Mesodermal cell (in vitro differentiated cells): ENCODE measurements around the gene MSMP.

ENCODE experiments used
- H3K27ac ChIP-seq: 2 replicates; pipeline ENCODE4 v1.7.0; 2013; ENCODE audit warnings: mild to moderate bottlenecking, low read depth, low read length, moderate library complexity; ENCODE audit not compliant: severe bottlenecking
- H3K36me3 ChIP-seq: 2 replicates; pipeline ENCODE4 v1.7.1; 2013; ENCODE audit warnings: mild to moderate bottlenecking, low read length, moderate library complexity; ENCODE audit not compliant: control insufficient read depth, insufficient read depth
- H3K4me1 ChIP-seq: one replicate; pipeline ENCODE4 v1.7.1; 2013; ENCODE audit warnings: mild to moderate bottlenecking, low read length; ENCODE audit not compliant: insufficient read depth, control insufficient read depth, poor library complexity, severe bottlenecking
- H3K4me3 ChIP-seq: 2 replicates; pipeline ENCODE4 v1.7.0; 2013; ENCODE audit warnings: low read length, control low read depth, mild to moderate bottlenecking; ENCODE audit not compliant: insufficient read depth, poor library complexity, severe bottlenecking; ENCODE audit errors: extremely low read depth
- H3K9me3 ChIP-seq: 2 replicates; pipeline ENCODE4 v1.7.1; 2013; ENCODE audit warnings: mild to moderate bottlenecking, low read length, moderate library complexity; ENCODE audit not compliant: control insufficient read depth
- WGBS, 2 experiments: methylation state at CpG; one replicate each; pipeline ENCODE4 v1.1.5; 2013; ENCODE audit warnings: missing lambda C conversion rate in 2 of 2; ENCODE audit not compliant: insufficient coverage in 2 of 2; 5-methylcytosine and 5-hydroxymethylcytosine counted together

Gene MSMP

DNA sequence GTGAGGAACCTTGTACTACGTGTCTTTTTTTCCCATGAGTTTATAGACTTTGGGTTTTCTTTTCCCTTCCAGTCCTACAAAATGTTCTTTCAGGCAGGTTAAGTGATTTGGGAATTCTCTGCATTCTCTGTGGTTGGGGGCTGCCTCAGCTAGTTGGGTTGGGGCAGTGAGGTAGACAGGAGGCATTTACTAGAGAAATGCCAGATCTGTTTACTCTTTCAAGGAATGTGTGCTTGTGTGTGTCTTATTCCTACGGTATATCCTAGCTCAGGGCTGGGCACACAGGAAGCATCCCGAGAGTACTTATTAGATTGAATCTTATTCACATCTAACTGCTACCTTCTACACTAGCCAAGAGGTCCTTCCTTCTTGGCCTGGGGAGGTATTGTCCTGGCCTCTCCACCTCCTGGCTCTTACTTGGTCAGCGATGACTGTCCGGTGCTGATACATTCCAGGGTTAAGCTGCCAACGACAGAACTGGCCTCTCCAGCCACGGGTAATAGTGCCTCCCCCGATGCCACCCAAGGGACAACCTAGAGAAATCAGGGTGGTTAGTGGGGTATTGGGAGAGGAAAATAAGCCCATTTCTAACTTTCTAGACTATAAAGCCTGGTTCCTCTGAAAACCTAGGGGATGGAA, 10.1 kb downstream of the MSMP start:
- Histone ChIP-seq H3K9me3 (no peaks in the 10 kb centered on the region), H3K27ac (peak overlapping the region; percentile 75), H3K36me3 (peaks cover 83% of the 10 kb centered on the region), H3K4me3 (no peak overlapping the region), H3K4me1 (peaks cover 23% of the 10 kb centered on the region)
- 94 to 98% methylated on average over 5 to 6 of the region's 8 CpGs for WGBS, 2 experiments

DNA sequence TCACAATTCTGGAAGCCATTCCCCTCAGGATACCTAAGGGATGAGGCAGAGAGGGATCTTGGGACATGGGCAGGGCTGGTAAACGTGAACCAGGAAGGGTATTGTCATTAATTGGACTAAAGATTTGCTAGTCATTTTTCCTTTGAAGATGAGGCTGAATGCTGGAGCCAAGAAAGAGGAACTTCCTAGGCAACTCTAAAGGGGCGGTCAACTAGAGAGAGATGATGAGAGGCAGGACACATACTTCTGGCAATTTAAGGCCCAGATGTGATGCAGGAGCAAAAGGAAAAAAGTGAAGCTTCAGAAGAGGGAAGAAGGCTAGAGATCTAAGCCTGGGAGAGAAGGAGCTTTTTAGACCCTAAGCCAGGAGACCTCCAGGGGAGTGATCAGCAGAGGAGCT, 10.6 kb downstream of the MSMP start:
- Histone ChIP-seq H3K36me3 (peaks cover 88% of the 10 kb centered on the region), H3K9me3 (no peaks in the 10 kb centered on the region), H3K27ac (peak overlapping the region; percentile 75), H3K4me3 (no peak overlapping the region), H3K4me1 (peaks cover 23% of the 10 kb centered on the region)
- 93 to 100% methylated on average over 2 of the region's 2 CpGs for WGBS, 2 experiments

DNA sequence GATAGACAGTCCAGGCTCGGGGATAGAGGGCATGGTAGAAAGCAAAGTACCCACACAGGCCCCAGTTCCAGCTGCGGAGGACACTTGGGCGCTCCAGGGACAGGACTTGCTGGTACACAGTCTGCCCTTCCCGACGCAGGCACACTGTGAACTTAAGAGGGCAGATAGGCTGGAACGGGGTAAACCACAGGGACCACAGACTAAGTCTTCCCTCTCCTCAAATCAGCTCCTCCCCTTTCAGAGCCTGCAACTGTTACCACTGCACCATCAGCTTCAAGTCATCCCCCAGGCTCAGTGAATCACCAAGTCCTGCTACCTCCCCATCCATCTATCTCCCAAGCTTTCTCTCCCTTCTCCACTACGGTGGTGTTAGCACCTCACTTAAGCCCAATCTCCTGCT, 12.3 kb downstream of the MSMP start:
- Histone ChIP-seq H3K36me3 (peaks cover 98% of the 10 kb centered on the region), H3K4me1 (peaks cover 16% of the 10 kb centered on the region), H3K27ac (no peak overlapping the region), H3K9me3 (no peaks in the 10 kb centered on the region), H3K4me3 (no peak overlapping the region)
- 90 to 99% methylated on average over 6 of the region's 7 CpGs for WGBS, 2 experiments

DNA sequence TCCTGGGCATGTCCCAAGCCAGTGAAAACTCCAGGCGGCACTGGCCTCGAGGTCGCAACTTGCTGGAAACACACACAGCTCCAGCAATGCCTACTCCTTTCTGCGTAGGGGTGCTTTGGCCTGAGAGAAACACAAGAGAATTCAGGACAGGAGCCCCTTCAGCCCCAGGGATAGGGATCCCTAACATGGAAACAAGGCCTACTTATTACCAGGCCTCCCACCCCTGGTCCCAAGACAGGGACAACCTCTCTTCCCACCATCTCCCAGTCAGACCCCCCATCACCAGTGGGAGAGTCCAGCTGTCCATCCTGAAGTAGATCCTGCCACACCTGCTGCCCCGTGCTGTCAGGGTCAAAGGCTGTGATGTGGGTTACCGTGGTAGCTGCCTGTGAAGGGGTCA, 13.8 kb downstream of the MSMP start:
- Histone ChIP-seq H3K4me1 (peaks cover 19% of the 10 kb centered on the region), H3K27ac (no peak overlapping the region), H3K4me3 (no peak overlapping the region), H3K9me3 (no peaks in the 10 kb centered on the region), H3K36me3 (peaks cover 94% of the 10 kb centered on the region)
- 93 to 100% methylated on average over 4 of the region's 6 CpGs for WGBS, 2 experiments

DNA sequence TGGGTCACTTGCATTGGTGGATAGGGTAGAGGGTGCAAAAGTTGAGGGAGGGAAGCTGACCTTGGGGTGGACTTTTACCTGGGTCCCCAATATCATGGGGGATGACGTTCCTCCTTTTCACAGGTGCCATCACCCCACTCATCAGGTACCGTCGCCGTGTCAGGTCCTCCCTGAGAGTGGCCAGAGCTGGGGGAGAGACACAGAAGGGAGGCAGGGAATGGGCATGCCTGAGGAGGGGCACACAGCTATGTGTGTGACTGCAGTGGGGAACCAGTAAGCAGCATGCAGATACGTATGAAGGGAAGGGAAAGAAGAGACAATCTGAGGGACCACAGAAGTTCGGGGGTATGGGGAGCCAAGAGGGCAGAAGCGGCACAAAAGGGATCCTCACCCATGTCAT, 15.2 kb downstream of the MSMP start:
- Histone ChIP-seq H3K9me3 (no peaks in the 10 kb centered on the region), H3K27ac (no peak overlapping the region), H3K4me1 (peaks cover 14% of the 10 kb centered on the region), H3K4me3 (no peak overlapping the region), H3K36me3 (peaks cover 94% of the 10 kb centered on the region)
- whole genome bisulfite sequencing, 2 experiments: 97 to 100% methylated on average over 3 to 4 of the region's 7 CpGs

DNA sequence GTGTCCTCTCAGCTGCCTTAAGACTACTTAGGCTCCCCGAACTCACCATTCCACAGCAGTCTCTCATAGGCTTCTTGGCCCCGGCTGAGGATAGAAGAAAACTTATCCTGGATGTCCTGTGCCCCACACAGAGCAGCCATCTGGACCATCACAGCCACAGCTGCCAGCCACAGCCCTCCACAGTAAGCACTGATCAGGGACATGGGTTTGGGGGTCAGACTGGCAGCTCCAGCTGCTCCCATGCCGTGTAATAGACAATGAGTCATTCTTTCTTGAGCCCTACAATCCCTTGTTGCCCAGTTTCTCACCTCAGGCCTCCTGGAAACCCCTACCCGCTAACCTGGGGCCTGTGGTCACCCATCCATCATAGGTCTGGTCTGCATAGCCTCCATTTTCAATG, 15.9 kb downstream of the MSMP start:
- WGBS, 2 experiments: 80 to 88% methylated on average over 3 of the region's 4 CpGs
- Histone ChIP-seq H3K9me3 (no peaks in the 10 kb centered on the region), H3K36me3 (peaks cover 89% of the 10 kb centered on the region), H3K4me3 (no peak overlapping the region), H3K27ac (no peak overlapping the region), H3K4me1 (peaks cover 20% of the 10 kb centered on the region)

DNA sequence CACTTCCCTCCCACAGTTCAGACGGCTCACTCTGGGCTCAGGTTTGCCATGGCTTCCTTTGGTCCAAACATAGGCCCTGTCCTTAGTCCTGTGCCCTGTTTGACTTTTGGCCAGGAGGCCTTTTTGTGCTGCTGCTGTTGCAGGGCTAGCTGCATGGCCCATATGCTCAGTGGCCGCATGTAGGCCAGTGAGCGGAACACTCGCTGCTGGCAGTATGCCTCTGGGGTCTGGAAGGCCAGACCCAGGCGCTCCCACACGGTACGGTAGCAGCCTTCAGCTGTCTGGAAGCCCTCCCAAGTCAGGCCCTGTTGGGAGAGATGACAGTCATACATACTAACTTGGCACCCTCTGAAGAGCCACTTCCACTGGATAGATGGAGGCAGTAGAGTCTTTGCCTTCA, 16.9 kb downstream of the MSMP start:
- WGBS, 2 experiments: 94 to 95% methylated on average over 5 to 7 of the region's 7 CpGs
- Histone ChIP-seq H3K4me1 (peaks cover 20% of the 10 kb centered on the region), H3K4me3 (no peak overlapping the region), H3K36me3 (peaks cover 78% of the 10 kb centered on the region), H3K27ac (no peak overlapping the region), H3K9me3 (no peaks in the 10 kb centered on the region)

DNA sequence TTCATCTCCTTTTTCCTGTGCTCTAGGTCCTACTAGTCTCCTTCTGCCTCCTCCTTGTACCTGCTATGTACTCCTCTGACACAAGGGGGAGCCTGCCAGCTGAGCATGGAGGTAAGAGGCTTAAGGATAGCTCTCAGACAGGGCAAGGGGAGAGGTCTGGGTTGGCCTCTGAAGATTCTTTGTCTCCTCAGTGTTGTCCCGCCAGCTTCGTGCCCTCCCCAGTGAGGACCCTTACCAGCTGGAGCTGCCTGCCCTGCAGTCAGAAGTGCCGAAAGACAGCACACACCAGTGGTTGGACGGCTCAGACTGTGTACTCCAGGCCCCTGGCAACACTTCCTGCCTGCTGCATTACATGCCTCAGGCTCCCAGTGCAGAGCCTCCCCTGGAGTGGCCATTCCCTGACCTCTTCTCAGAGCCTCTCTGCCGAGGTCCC, 17.9 kb downstream of the MSMP start:
- peaks cover 70% of the 10 kb centered on the region for H3K36me3 ChIP-seq
- peak overlapping the region; percentile 75 for H3K27ac ChIP-seq
- H3K4me1 ChIP-seq: peaks cover 20% of the 10 kb centered on the region
- WGBS, 2 experiments: 51 to 62% methylated on average over 4 of the region's 5 CpGs
- H3K4me3 ChIP-seq: no peak overlapping the region
- H3K9me3 ChIP-seq: no peaks in the 10 kb centered on the region

DNA sequence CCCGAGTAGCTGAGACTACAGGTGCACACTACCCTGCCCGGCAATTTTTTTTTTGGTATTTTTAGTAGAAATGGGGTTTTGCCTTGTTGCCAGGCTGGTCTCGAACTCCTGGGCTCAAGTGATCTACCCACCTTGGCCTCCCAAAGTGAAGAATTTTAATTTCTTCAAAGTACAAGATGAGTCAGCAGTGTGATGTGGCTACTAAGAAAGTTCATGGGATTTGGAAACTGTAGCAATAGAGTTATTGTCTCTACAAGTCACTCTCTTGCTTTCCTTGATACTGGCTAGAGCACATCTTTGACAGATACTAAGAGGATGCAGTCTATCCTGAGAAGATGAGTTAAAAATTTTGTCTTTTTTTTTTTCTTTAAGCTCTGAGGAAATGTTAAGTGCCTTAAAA, 20.0 kb downstream of the MSMP start:
- H3K27ac ChIP-seq: no peak overlapping the region
- 100% methylated on average over 1 of the region's 3 CpGs; no CpG with 5 or more reads in 1 of the 2 experiments for WGBS, 2 experiments
- H3K9me3 ChIP-seq: no peaks in the 10 kb centered on the region
- peaks cover 49% of the 10 kb centered on the region for H3K36me3 ChIP-seq
- H3K4me3 ChIP-seq: peak overlapping the region; percentile 94
- peaks cover 37% of the 10 kb centered on the region for H3K4me1 ChIP-seq

DNA sequence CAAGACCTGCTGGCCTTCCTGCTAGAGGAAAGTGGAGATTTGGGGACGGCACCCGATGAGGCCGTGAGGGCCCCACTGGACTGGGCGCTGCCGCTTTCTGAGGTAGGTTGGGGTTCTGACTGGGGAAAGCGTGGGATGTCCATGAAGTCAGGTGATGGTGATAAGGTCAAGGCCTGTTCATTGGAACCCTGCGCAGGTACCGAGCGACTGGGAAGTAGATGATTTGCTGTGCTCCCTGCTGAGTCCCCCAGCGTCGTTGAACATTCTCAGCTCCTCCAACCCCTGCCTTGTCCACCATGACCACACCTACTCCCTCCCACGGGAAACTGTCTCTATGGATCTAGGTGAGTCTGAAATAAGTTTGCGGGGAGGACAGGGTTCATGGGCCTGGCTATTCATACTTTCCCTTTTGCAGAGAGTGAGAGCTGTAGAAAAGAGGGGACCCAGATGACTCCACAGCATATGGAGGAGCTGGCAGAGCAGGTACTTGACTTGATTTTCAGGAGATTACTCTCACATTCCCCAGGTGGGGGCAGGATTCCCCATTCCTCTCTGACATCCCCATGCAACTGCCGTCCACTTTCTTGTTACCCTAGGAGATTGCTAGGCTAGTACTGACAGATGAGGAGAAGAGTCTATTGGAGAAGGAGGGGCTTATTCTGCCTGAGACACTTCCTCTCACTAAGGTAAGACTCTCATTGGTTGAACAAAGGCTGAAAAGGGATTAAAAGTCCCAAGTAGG, 21.1 kb downstream of the MSMP start:
- 0 to 2% methylated on average over 6 to 7 of the region's 14 CpGs for WGBS, 2 experiments
- peak overlapping the region; percentile 91 for H3K27ac ChIP-seq
- peak overlapping the region; percentile 94 for H3K4me3 ChIP-seq
- H3K36me3 ChIP-seq: peaks cover 38% of the 10 kb centered on the region
- peaks cover 45% of the 10 kb centered on the region for H3K4me1 ChIP-seq
- H3K9me3 ChIP-seq: no peaks in the 10 kb centered on the region
